Neural progenitor cell (in vitro differentiated cells): Measurements from ENCODE around the gene CD2AP. TPM values are rescaled to one million over a fixed set of nuclear protein-coding genes. Genes with fewer than 3 reads are reported as not detected.
"Not testable (repeated sequence)": the region's sequence is repeated elsewhere in the genome, so short reads cannot be mapped to it uniquely, and the experiment has no call there.

Source experiments
- DNase-seq: peaks from one replicate; pipeline ENCODE4 v3.0.0-alpha.2; 2016; ENCODE audit warnings: low spot score
- H2AFZ ChIP-seq: fragments of 200-600 bp; sonication (generic); replicated peaks from 2 replicates; pipeline ENCODE4 v1.6.1; 2016; ENCODE audit warnings: antibody characterized with exemption
- H3F3A ChIP-seq: fragments of 200-600 bp; sonication (generic); 2 replicates; pipeline ENCODE4 v1.6.1; 2016; ENCODE audit warnings: antibody characterized with exemption, low read depth
- H3K27ac ChIP-seq: fragments of 200-600 bp; sonication (generic); 2 replicates; pipeline ENCODE4 v1.5.1; 2016; ENCODE audit warnings: mild to moderate bottlenecking
- H3K27me3 ChIP-seq: fragments of 200-600 bp; sonication (generic); 2 replicates; pipeline ENCODE4 v1.6.1; 2016; ENCODE audit warnings: mild to moderate bottlenecking, moderate library complexity
- H3K36me3 ChIP-seq: fragments of 200-600 bp; sonication (generic); 2 replicates; pipeline ENCODE4 v1.5.1; 2016
- H3K4me1 ChIP-seq: fragments of 200-600 bp; sonication (generic); 2 replicates; pipeline ENCODE4 v1.6.1; 2016; ENCODE audit warnings: mixed run types
- H3K4me2 ChIP-seq: fragments of 200-600 bp; sonication (generic); 2 replicates; pipeline ENCODE4 v1.6.1; 2016
- H3K4me3 ChIP-seq: fragments of 200-600 bp; sonication (generic); 2 replicates; pipeline ENCODE4 v1.5.1; 2016
- H3K79me2 ChIP-seq: fragments of 200-600 bp; sonication (generic); 2 replicates; pipeline ENCODE4 v1.6.1; 2016; ENCODE audit warnings: low read depth
- H3K9ac ChIP-seq: fragments of 200-600 bp; sonication (generic); 2 replicates; pipeline ENCODE4 v1.6.1; 2016
- H3K9me3 ChIP-seq: fragments of 200-600 bp; sonication (generic); 2 replicates; pipeline ENCODE4 v1.5.1; 2016; ENCODE audit warnings: low read depth
- H4K20me1 ChIP-seq: fragments of 200-600 bp; sonication (generic); 2 replicates; pipeline ENCODE4 v1.6.1; 2016; ENCODE audit warnings: low read depth
- H3K27ac Mint-ChIP-seq: 3 replicates; pipeline ENCODE4 v1.8.0; 2021; ENCODE audit warnings: mixed read lengths
- H3K27me3 Mint-ChIP-seq: 2 replicates; pipeline ENCODE4 v1.8.0; 2022; ENCODE audit warnings: low read depth, mild to moderate bottlenecking, inconsistent platforms, moderate library complexity, mixed read lengths; ENCODE audit not compliant: insufficient read depth
- H3K36me3 Mint-ChIP-seq: 3 replicates; pipeline ENCODE4 v1.8.0; 2021; ENCODE audit warnings: mixed read lengths
- H3K4me1 Mint-ChIP-seq: 3 replicates; pipeline ENCODE4 v1.8.0; 2021; ENCODE audit warnings: mixed read lengths
- H3K4me3 Mint-ChIP-seq: 3 replicates; pipeline ENCODE4 v1.8.0; 2021; ENCODE audit warnings: mild to moderate bottlenecking, moderate library complexity, mixed read lengths
- H3K9me3 Mint-ChIP-seq: 3 replicates; pipeline ENCODE4 v1.8.0; 2020; ENCODE audit warnings: mixed read lengths
- EZH2 ChIP-seq: fragments of 200-600 bp; sonication (generic); IDR thresholded peaks from 2 replicates; pipeline ENCODE4 v1.6.1; 2017; ENCODE audit warnings: antibody characterized with exemption, mild to moderate bottlenecking, moderate library complexity
- EZH2phosphoT487 ChIP-seq: fragments of 200-600 bp; sonication (generic); IDR thresholded peaks from 2 replicates; pipeline ENCODE4 v1.6.1; 2017; ENCODE audit warnings: antibody characterized with exemption
- total RNA-seq: library from RNA; depleted of rRNA; stranded (reverse); fragments of >200 nt; gene quantifications from 2 replicates; pipeline ENCODE4 v1.2.3, GENCODE V29; 2015; ENCODE audit warnings: low replicate concordance
- TF ChIP-seq, protein P1 (sequence below): fragments of 200-600 bp; sonication (generic); IDR thresholded peaks from 2 replicates; pipeline ENCODE4 v1.5.1; 2017; ENCODE audit warnings: antibody characterized with exemption, mild to moderate bottlenecking

The CD2AP gene
- total RNA-seq, 1 donor from 2014 or later, result 55.3 TPM

DNA sequence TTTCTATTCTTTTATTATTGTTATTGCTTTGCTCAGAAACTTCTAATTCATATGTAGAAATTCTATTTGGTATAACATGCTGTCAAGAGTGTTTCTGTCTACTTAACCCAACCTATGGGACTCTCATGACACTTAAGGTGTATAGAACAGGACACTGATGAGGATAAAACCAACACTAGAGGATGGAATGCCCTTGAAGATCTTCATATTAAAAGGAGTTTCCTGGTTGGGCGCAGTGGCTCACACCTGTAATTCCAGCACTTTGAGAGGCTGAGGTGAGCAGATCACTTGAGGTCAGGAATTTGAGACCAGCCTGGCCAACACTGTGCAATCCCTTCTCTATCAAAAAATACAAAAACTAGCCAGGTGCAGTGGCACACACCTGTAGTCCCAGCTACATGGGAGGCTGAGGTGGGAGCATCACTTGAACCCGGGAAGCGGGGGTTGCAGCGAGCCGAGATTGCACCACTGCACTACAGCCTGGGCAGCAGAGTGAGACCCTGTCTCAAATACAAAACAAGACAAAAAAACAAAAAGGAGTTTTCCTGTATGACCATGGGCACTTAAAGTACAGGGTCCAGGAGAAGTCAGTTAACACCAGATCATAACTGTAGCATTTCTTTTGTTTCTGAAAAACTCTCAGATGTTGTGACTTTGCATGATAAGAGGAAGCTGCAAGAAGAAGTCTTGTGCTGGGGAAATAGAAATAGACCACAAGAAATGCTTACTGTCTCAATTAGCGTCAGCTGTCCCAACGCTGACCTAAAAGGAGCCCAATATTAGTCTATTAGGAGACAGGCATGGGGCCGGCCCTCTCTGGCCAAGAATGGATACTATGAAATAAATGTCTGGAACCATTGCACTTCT lies 38.9 kb upstream of the CD2AP start:
- H3K4me3 Mint-ChIP-seq, result no peak overlapping the region
- Histone ChIP-seq H3F3A (no peaks in the 10 kb centered on the region), H3K27ac (no peak overlapping the region), H3K4me1 (no peaks in the 10 kb centered on the region), H3K4me3 (no peak overlapping the region), H3K4me2 (no peak overlapping the region), H2AFZ (no peak overlapping the region), H3K9ac (no peak overlapping the region), H3K36me3 (no peaks in the 10 kb centered on the region), H3K27me3 (no peaks in the 10 kb centered on the region), H3K9me3 (no peaks in the 10 kb centered on the region), H3K79me2 (no peaks in the 10 kb centered on the region), H4K20me1 (no peaks in the 10 kb centered on the region)
- peaks cover 3% of the 10 kb centered on the region for H3K9me3 Mint-ChIP-seq
- no peaks in the 10 kb centered on the region for H3K36me3 Mint-ChIP-seq
- DNase-seq, result no peak
- no peaks in the 10 kb centered on the region for H3K27me3 Mint-ChIP-seq
- no peak overlapping the region for H3K27ac Mint-ChIP-seq
- no peak for TF ChIP-seq EZH2phosphoT487
- TF ChIP-seq EZH2, result no peak
- TF ChIP-seq, protein P1, sequence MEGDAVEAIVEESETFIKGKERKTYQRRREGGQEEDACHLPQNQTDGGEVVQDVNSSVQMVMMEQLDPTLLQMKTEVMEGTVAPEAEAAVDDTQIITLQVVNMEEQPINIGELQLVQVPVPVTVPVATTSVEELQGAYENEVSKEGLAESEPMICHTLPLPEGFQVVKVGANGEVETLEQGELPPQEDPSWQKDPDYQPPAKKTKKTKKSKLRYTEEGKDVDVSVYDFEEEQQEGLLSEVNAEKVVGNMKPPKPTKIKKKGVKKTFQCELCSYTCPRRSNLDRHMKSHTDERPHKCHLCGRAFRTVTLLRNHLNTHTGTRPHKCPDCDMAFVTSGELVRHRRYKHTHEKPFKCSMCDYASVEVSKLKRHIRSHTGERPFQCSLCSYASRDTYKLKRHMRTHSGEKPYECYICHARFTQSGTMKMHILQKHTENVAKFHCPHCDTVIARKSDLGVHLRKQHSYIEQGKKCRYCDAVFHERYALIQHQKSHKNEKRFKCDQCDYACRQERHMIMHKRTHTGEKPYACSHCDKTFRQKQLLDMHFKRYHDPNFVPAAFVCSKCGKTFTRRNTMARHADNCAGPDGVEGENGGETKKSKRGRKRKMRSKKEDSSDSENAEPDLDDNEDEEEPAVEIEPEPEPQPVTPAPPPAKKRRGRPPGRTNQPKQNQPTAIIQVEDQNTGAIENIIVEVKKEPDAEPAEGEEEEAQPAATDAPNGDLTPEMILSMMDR, result no peak
- no peaks in the 10 kb centered on the region for H3K4me1 Mint-ChIP-seq

DNA sequence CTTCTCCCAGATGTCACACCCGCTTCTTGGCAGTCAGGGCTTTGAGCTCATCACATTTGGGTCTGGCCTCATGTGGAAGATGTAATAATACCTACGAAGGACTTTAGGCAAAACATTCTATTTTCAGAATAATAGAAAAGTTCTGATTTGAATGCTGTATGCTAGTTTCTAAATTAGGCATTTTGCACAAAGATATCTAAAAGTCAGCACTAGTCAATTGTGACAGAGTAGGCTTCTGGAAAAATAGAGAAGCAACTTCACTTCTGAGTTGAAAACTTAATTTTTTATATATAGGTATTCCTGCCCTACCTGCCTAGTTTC lies 38.3 kb upstream of the CD2AP start:
- H3K36me3 ChIP-seq, result no peaks in the 10 kb centered on the region
- no peak overlapping the region for H3K4me3 ChIP-seq
- Mint-ChIP-seq H3K36me3 (no peaks in the 10 kb centered on the region), H3K27ac (no peak overlapping the region), H3K9me3 (peaks cover 3% of the 10 kb centered on the region), H3K4me1 (no peaks in the 10 kb centered on the region), H3K4me3 (no peak overlapping the region), H3K27me3 (no peaks in the 10 kb centered on the region)
- H3K9ac ChIP-seq, result no peak overlapping the region
- TF ChIP-seq EZH2 (no peak), EZH2phosphoT487 (no peak)
- TF ChIP-seq, protein P1, result no peak
- no peaks in the 10 kb centered on the region for H3F3A ChIP-seq
- no peaks in the 10 kb centered on the region for H4K20me1 ChIP-seq
- H3K4me2 ChIP-seq, result no peak overlapping the region
- H2AFZ ChIP-seq, result no peak overlapping the region
- DNase-seq, result no peak
- no peaks in the 10 kb centered on the region for H3K4me1 ChIP-seq
- no peaks in the 10 kb centered on the region for H3K27me3 ChIP-seq
- no peaks in the 10 kb centered on the region for H3K9me3 ChIP-seq
- no peaks in the 10 kb centered on the region for H3K79me2 ChIP-seq
- no peak overlapping the region for H3K27ac ChIP-seq

DNA sequence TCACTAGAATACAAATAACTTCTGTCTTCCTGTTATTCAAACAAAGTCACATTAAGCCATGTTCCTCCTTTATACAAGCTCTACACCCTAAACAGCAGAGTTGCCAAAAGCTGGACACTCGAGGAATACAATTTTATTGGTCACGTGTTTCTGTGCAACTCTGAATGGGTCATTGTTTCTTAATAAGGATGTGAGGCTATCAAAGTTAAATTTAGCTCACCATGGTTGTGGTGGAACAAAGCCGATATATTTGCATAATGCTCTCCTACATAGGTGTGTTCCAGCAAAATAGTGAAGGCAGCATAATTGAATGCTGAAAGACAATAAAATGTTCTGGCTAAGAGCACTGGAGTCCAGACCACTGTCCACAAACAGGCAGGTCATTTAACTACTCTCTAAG lies 36.9 kb upstream of the CD2AP start:
- Histone ChIP-seq H3K27ac (no peak overlapping the region), H3K4me3 (no peak overlapping the region), H3K4me1 (no peaks in the 10 kb centered on the region), H3K36me3 (no peaks in the 10 kb centered on the region), H3K4me2 (no peak overlapping the region), H3F3A (no peaks in the 10 kb centered on the region), H2AFZ (no peak overlapping the region), H4K20me1 (no peaks in the 10 kb centered on the region), H3K27me3 (no peaks in the 10 kb centered on the region), H3K79me2 (no peaks in the 10 kb centered on the region), H3K9me3 (no peaks in the 10 kb centered on the region), H3K9ac (no peak overlapping the region)
- H3K27me3 Mint-ChIP-seq, result no peaks in the 10 kb centered on the region
- H3K4me3 Mint-ChIP-seq, result no peak overlapping the region
- no peak for DNase-seq
- peaks cover 6% of the 10 kb centered on the region for H3K9me3 Mint-ChIP-seq
- H3K4me1 Mint-ChIP-seq, result no peaks in the 10 kb centered on the region
- TF ChIP-seq EZH2 (no peak), EZH2phosphoT487 (no peak)
- TF ChIP-seq, protein P1, result no peak
- no peaks in the 10 kb centered on the region for H3K36me3 Mint-ChIP-seq
- H3K27ac Mint-ChIP-seq, result no peak overlapping the region

DNA sequence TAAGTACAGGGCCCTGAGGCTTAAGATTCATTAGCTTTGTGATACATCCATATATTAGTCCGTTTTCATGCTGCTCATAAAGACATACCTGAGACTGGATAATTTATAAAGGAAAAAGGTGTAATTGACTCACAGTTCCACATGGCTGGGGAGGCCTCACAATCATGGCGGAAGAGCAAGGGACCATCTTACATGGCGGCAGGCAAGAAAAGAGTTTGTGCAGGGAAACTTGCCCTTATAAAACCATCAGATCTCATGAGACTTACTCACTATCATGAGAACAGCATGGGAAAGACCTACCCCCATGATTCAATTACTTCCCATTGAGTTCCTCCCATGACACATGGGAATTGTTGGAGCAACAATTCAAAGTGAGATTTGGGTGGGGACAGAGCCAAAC lies 32.6 kb upstream of the CD2AP start:
- not testable (repeated sequence) for H3K4me1 Mint-ChIP-seq, H3K27ac Mint-ChIP-seq, H3K4me2 ChIP-seq

More for the DNA sequence above, 32.6 kb upstream of the CD2AP start:
- not testable (repeated sequence) for H3F3A ChIP-seq, H3K27me3 Mint-ChIP-seq, H3K9me3 ChIP-seq, H2AFZ ChIP-seq, H3K27ac ChIP-seq, H3K4me3 ChIP-seq, H4K20me1 ChIP-seq, H3K79me2 ChIP-seq, H3K4me1 ChIP-seq, H3K36me3 ChIP-seq, H3K4me3 Mint-ChIP-seq, H3K9ac ChIP-seq, H3K36me3 Mint-ChIP-seq, H3K27me3 ChIP-seq, H3K9me3 Mint-ChIP-seq, DNase-seq
